ENCODE data around the gene DAAM1. TPM values are rescaled to one million over a fixed set of nuclear protein-coding genes. Genes with fewer than 3 reads are reported as not detected.

DAAM1 gene
- total RNA-seq, 1 donor from 2014 or later = 64.3 TPM

DNA sequence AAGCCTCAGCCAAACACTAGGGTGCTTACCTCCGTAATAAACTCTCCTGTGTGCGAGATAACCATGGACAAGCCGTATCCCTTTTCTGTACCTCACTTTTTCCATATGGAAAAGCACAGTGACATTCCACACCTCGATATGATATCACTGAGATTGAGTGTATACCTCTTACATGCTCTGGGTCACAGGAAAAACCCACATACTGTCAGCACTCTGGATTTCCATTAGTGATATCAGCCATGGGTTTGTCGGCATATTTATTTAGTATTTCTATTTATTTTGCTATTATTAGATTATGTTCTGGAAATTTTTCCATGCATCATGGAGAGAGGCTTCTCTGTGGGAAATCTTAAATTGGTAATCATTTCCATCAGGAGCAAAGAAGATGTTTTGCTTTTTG is 28.0 kb upstream of the DAAM1 start:
- Mint-ChIP-seq H3K4me3 (no peak overlapping the region), H3K27ac (no peak overlapping the region), H3K27me3 (peaks cover 3% of the 10 kb centered on the region), H3K36me3 (no peaks in the 10 kb centered on the region), H3K4me1 (ENCODE audit: unreplicated experiment) (peaks cover 41% of the 10 kb centered on the region), H3K9me3 (no peaks in the 10 kb centered on the region)
- no peak for DNase-seq (ENCODE audit: extremely low spot score, unreplicated experiment)
- TF ChIP-seq, protein P1, sequence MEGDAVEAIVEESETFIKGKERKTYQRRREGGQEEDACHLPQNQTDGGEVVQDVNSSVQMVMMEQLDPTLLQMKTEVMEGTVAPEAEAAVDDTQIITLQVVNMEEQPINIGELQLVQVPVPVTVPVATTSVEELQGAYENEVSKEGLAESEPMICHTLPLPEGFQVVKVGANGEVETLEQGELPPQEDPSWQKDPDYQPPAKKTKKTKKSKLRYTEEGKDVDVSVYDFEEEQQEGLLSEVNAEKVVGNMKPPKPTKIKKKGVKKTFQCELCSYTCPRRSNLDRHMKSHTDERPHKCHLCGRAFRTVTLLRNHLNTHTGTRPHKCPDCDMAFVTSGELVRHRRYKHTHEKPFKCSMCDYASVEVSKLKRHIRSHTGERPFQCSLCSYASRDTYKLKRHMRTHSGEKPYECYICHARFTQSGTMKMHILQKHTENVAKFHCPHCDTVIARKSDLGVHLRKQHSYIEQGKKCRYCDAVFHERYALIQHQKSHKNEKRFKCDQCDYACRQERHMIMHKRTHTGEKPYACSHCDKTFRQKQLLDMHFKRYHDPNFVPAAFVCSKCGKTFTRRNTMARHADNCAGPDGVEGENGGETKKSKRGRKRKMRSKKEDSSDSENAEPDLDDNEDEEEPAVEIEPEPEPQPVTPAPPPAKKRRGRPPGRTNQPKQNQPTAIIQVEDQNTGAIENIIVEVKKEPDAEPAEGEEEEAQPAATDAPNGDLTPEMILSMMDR (conservative IDR thresholded peaks at IDR 0.05) = no peak

DNA sequence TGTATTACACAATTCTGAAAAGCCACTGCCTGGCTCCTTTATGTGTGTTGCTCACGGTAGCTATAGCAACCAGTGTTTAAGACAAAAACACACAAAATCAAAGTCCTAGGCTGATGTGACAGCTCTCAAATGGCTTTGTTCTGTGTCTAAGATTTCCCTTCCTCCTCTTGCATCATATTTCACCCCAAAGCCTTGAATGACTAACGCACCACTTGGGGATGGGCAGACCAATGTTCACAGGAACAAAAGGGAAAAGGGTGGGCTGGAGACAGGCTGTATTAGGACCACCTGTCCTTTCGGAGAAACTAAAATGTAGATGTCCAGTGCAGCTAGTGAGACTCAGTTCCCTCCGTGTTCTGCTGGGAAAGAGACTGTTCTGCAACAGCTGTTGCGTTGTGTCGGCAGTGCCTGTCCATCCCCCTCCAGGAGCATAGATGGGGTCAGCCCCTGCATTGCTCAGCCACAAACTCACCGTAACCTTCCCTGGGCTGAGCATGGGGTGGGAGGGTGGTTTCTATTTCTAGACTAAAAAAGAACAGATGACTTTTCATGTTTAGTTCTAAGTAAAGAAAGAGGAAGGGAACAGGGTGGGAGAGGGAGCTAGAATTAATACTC is 26.8 kb upstream of the DAAM1 start:
- peaks cover 3% of the 10 kb centered on the region for H3K27me3 Mint-ChIP-seq
- no peaks in the 10 kb centered on the region for H3K9me3 Mint-ChIP-seq
- H3K4me3 Mint-ChIP-seq = peak overlapping the region; percentile 34
- no peaks in the 10 kb centered on the region for H3K36me3 Mint-ChIP-seq
- DNase-seq (ENCODE audit: extremely low spot score, unreplicated experiment) = no peak
- H3K4me1 Mint-ChIP-seq (ENCODE audit: unreplicated experiment) = peaks cover 33% of the 10 kb centered on the region
- H3K27ac Mint-ChIP-seq = peak overlapping the region; percentile 63
- TF ChIP-seq, protein P1 (conservative IDR thresholded peaks at IDR 0.05) = no peak

DNA sequence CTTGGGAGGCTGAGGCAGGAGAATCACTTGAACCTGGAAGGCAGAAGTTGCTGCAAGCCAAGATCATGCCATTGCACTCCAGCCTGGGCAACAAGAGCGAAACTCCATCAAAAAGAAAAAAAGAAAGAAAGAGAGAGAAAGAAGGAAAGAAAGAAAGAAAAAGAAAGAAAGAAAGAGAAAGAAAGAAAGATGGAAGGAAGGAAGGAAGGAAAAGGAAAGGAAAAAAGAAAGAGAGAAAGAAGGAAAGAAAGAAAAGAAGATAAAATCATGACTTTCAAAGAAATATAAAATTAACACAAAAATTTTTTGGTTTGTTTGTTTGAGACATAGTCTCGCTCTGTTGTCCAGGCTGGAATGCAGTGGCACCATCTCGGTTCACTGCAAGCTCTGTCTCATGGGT is 22.2 kb upstream of the DAAM1 start:
- TF ChIP-seq, protein P1 (conservative IDR thresholded peaks at IDR 0.05) = no peak
- DNase-seq (ENCODE audit: extremely low spot score, unreplicated experiment) = no peak
- Mint-ChIP-seq H3K4me3 (no peak overlapping the region), H3K27ac (no peak overlapping the region), H3K27me3 (peaks cover 3% of the 10 kb centered on the region), H3K9me3 (no peaks in the 10 kb centered on the region), H3K4me1 (ENCODE audit: unreplicated experiment) (peaks cover 12% of the 10 kb centered on the region), H3K36me3 (no peaks in the 10 kb centered on the region)

DNA sequence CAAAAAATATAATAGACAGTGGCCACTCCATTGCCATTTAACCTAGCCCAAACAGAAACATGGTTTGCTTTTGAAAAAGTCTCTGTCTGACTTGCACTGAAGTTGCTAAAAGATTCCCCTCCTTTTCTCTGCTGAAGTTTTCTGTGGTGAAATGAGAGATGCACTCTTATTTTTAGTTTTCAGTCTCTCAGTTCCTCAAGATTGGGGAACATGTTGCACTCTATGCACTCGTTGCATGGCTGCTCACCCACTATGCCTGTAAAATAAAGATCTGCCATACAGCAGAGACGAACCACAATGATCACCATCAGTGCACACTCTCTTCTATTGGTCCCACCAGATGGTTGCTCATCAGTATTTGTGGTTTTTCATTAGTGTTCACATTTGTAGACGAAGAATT is 13.1 kb upstream of the DAAM1 start:
- Mint-ChIP-seq H3K27ac (no peak overlapping the region), H3K4me1 (ENCODE audit: unreplicated experiment) (peaks cover 3% of the 10 kb centered on the region), H3K27me3 (peaks cover 3% of the 10 kb centered on the region), H3K4me3 (no peak overlapping the region), H3K9me3 (no peaks in the 10 kb centered on the region), H3K36me3 (no peaks in the 10 kb centered on the region)
- TF ChIP-seq, protein P1 (conservative IDR thresholded peaks at IDR 0.05) = no peak
- no peak for DNase-seq (ENCODE audit: extremely low spot score, unreplicated experiment)

DNA sequence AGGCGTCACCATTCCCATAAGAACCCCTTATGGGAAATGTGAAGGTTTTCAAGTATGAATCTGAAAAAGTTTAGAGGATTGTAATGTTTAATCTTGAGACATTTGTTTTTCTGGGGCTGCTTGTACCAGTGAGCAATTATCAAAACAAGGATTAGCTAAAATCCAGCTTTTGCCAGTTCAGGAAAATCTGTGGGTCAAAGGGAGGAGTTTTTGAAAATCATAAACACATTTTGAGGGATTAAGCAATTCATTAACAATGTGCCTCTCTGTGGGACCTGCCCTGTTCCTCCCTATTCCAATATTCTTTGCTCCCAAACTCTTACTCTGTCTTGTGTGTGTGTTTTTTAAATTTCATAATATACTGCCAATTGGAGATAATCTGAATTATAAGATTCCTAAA is 11.7 kb upstream of the DAAM1 start:
- TF ChIP-seq, protein P1 (conservative IDR thresholded peaks at IDR 0.05) = no peak
- Mint-ChIP-seq H3K4me3 (no peak overlapping the region), H3K27me3 (peaks cover 3% of the 10 kb centered on the region), H3K36me3 (no peaks in the 10 kb centered on the region), H3K4me1 (ENCODE audit: unreplicated experiment) (peaks cover 3% of the 10 kb centered on the region), H3K9me3 (no peaks in the 10 kb centered on the region), H3K27ac (no peak overlapping the region)
- DNase-seq (ENCODE audit: extremely low spot score, unreplicated experiment) = no peak

DNA sequence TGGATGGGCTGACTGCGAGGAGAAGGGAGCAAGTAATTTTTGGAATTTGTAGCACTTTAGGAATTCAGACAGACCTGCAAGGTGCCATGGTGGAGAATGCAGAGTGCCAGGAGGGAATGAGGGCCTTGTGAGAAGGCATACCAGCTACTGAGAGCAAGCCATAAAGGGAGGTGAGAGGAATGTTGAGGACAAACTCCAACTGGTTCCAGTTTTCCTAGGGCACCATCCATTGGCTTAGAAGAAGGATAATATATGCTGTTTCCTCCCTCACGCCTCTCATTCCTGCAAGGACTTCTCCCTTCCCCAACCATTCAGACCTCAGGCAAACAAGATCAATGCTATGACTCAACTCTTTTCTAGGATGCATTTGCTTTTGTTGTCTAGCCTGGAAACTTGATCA is 11.2 kb upstream of the DAAM1 start:
- Mint-ChIP-seq H3K27ac (no peak overlapping the region), H3K9me3 (no peaks in the 10 kb centered on the region), H3K27me3 (peaks cover 3% of the 10 kb centered on the region), H3K36me3 (no peaks in the 10 kb centered on the region), H3K4me1 (ENCODE audit: unreplicated experiment) (peaks cover 3% of the 10 kb centered on the region), H3K4me3 (no peak overlapping the region)
- TF ChIP-seq, protein P1 (conservative IDR thresholded peaks at IDR 0.05) = no peak
- DNase-seq (ENCODE audit: extremely low spot score, unreplicated experiment) = no peak
